Measurements from ENCODE around the gene KRCC1.

DNA sequence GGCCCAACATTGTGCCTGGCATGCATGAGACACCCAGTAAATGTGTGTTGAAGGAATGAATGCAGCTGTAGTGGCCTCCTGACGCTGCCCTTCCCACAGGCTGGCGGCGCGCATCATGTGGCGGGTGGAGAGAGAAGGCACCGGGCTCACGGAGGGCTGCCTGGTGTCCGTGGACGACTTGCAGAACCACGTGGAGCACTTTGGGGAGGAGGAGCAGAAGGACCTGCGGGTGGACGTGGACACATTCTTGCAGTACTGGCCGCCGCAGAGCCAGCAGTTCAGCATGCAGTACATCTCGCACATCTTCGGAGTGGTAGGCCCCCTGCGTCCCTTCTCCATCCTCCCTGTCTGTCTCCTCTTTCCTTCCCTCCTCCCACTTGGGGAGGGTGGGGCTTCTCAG, 32.2 kb upstream of the KRCC1 start:
- TF ChIP-seq, protein P1, sequence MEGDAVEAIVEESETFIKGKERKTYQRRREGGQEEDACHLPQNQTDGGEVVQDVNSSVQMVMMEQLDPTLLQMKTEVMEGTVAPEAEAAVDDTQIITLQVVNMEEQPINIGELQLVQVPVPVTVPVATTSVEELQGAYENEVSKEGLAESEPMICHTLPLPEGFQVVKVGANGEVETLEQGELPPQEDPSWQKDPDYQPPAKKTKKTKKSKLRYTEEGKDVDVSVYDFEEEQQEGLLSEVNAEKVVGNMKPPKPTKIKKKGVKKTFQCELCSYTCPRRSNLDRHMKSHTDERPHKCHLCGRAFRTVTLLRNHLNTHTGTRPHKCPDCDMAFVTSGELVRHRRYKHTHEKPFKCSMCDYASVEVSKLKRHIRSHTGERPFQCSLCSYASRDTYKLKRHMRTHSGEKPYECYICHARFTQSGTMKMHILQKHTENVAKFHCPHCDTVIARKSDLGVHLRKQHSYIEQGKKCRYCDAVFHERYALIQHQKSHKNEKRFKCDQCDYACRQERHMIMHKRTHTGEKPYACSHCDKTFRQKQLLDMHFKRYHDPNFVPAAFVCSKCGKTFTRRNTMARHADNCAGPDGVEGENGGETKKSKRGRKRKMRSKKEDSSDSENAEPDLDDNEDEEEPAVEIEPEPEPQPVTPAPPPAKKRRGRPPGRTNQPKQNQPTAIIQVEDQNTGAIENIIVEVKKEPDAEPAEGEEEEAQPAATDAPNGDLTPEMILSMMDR (conservative IDR thresholded peaks at IDR 0.05; ENCODE audit: low read length), result no peak
- TF ChIP-seq EZH2phosphoT487 (IDR thresholded peaks at IDR 0.05; ENCODE audit: borderline replicate concordance), result no peak
